ENCODE data around the gene PDZD7. TPM values are rescaled to one million over a fixed set of nuclear protein-coding genes. Genes with fewer than 3 reads are reported as not detected.
A peak's percentile ranks its signal among the peaks of the same experiment; 100 is the strongest.

PDZD7 gene
- total RNA-seq, 2 experiments from 2014 or later, result 1.1 to 1.9 TPM

- ChIA-PET CTCF (interaction anchor here (0.7 to 23.6 kb wide), 6 partner anchors 9 to 76 kb away, joined by 3 to 515 read pairs (median 8); partner anchors contain the start of genes PDZD7 and SFXN3), POLR2A (interaction anchor here (0.9 to 1.0 kb wide), 2 partner anchors 25 to 33 kb away, joined by 3 read pairs; no protein-coding TSS in a partner anchor)
- peaks cover 46% of the 10 kb centered on the region for H3K27me3 Mint-ChIP-seq
- peak; percentile 50 for DNase-seq
- no peak overlapping the region for H3K27ac Mint-ChIP-seq
- H3K36me3 Mint-ChIP-seq (ENCODE audit: low read depth), result no peaks in the 10 kb centered on the region
- peaks cover 36% of the 10 kb centered on the region for H3K4me1 Mint-ChIP-seq
- H3K4me3 Mint-ChIP-seq, result peak overlapping the region; percentile 47
- no peaks in the 10 kb centered on the region for H3K9me3 Mint-ChIP-seq
Observed at GRCh38 chr10:101066146-101066895, 35.4 kb upstream of the PDZD7 start.

DNA sequence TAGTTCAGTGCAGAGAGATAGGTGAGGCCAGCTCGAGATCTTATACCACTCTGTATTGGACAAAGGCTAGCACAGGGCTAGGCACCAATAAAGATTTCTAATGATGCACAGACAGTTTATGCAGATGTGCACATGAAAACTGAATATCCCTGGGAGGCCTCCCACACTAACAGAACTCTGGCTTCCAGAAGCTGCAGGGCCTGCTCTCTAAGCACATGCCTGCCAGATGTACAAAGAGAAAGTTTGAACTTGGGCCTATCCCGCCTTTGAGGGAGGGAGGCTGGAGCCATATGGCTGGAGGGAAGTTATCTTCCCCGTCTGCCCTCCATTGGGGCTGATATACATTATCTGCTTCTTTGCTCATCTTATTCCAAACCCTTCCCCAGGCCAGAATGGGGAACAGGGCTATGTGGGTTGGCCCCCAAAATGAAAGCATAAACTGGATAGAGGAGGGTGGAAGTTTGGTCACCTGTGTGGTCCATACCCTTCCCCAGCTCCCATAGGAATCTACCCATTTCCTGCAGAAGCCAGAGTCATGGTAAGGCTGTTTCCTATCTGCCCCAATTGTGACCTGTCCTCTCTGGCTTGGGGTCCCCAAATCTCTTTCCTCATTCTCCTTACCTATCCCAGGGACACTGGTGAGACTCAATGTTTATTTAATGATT, 34.7 kb upstream of the PDZD7 start:
- no peaks in the 10 kb centered on the region for H3K9me3 Mint-ChIP-seq
- no peak overlapping the region for H3K4me3 Mint-ChIP-seq
- H3K4me1 Mint-ChIP-seq, result peaks cover 37% of the 10 kb centered on the region
- peaks cover 46% of the 10 kb centered on the region for H3K27me3 Mint-ChIP-seq
- ChIA-PET CTCF (interaction anchor here (1.2 to 23.6 kb wide), 6 partner anchors 8 to 76 kb away, joined by 3 to 515 read pairs (median 8); no protein-coding TSS in a partner anchor), POLR2A (no interaction called here)
- no peaks in the 10 kb centered on the region for H3K36me3 Mint-ChIP-seq (ENCODE audit: low read depth)
- no peak overlapping the region for H3K27ac Mint-ChIP-seq
- DNase-seq, result no peak

DNA sequence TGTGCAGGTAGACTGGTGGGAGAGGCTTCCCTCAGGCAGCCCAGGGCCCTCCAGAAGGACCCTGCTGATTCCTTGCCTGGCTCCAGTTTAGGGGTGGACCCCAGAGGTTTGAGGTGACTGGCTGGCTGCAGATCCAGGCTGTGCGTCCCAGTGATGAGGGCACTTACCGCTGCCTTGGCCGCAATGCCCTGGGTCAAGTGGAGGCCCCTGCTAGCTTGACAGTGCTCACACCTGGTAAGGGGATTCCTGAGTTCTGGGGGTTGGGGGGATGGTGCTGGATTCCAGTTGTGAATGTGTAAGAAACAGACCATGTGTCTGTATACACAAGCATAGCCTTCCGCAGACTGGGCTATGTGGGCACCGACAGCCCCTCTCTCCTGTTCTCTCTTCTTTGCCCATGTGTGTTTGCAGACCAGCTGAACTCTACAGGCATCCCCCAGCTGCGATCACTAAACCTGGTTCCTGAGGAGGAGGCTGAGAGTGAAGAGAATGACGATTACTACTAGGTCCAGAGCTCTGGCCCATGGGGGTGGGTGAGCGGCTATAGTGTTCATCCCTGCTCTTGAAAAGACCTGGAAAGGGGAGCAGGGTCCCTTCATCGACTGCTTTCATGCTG, 33.6 kb upstream of the PDZD7 start:
- POLR2A ChIA-PET, result interaction anchor here (1.8 kb wide), 1 partner anchor 14 kb away, joined by 4 read pairs; no protein-coding TSS in a partner anchor
- H3K9me3 Mint-ChIP-seq, result no peaks in the 10 kb centered on the region

DNA sequence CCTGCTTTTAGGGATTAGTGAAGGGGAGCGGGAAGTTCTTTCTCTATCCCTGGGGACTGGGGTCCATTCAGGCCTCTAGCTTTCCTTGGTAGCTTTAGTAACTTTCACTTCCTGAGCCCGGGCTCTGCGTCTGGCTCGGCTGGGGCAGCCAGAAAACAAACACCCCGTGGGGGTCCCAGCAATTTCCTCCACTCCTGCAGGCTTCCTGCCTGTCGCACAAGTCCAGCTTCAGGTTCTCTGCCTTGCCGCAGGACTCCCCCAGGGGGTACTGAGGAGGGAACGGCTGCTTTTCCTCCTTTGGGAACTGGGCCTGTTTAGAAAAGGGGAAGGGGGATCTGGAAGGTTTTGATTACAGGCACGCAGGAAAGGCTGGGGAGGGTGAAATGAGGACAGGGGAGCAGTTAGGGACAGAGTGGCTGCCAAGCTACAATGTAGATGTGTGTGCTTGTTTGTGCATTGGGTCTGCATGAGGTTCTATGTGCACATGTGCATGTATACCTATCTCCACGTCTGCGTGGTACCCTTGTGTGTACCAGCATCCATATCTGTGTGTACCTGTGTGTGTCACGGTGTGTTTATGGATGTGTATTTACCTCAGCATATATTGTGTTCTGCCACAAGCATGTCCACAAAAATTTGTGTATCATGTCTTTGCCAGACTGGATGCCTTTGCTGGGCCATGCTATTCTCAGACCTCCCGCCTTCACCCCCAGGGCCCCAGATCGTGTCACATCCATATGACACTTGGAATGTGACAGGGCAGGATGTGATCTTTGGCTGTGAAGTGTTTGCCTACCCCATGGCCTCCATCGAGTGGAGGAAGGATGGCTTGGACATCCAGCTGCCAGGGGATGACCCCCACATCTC, 32.9 kb upstream of the PDZD7 start:
- Mint-ChIP-seq H3K4me3 (no peak overlapping the region), H3K4me1 (peaks cover 50% of the 10 kb centered on the region), H3K9me3 (no peaks in the 10 kb centered on the region), H3K27ac (no peak overlapping the region), H3K27me3 (peaks cover 46% of the 10 kb centered on the region), H3K36me3 (ENCODE audit: low read depth) (no peaks in the 10 kb centered on the region)
- POLR2A ChIA-PET, result interaction anchor here (1.8 to 6.4 kb wide), 2 partner anchors 13 to 22 kb away, joined by 4 to 44 read pairs; no protein-coding TSS in a partner anchor
- CTCF ChIA-PET, result interaction anchor here (1.2 to 23.6 kb wide), 5 partner anchors 19 to 78 kb away, joined by 4 to 515 read pairs (median 8); partner anchors contain the start of genes PDZD7 and SFXN3
- no peak for DNase-seq

More for the DNA sequence above, 33.6 kb upstream of the PDZD7 start:
- Mint-ChIP-seq H3K27me3 (peaks cover 46% of the 10 kb centered on the region), H3K36me3 (ENCODE audit: low read depth) (no peaks in the 10 kb centered on the region), H3K4me1 (peaks cover 44% of the 10 kb centered on the region), H3K4me3 (no peak overlapping the region), H3K27ac (no peak overlapping the region)
- no peak for DNase-seq
- CTCF ChIA-PET, result interaction anchor here (1.0 to 23.6 kb wide), 8 partner anchors 10 to 78 kb away, joined by 3 to 515 read pairs (median 7); partner anchors contain the start of genes PDZD7 and SFXN3

GRCh38 chr10:101063050-101063525, 32.2 kb upstream of the PDZD7 start:
- POLR2A ChIA-PET, result interaction anchor here (1.1 to 6.4 kb wide), 3 partner anchors 12 to 22 kb away, joined by 4 to 44 read pairs (median 6); no protein-coding TSS in a partner anchor
- H3K27me3 Mint-ChIP-seq, result peaks cover 46% of the 10 kb centered on the region

GRCh38 chr10:101062232-101063049, 31.5 kb upstream of the PDZD7 start:
- H3K4me3 Mint-ChIP-seq, result peak overlapping the region; percentile 37
- peaks cover 41% of the 10 kb centered on the region for H3K27me3 Mint-ChIP-seq
- ChIA-PET POLR2A (interaction anchor here (0.6 to 6.4 kb wide), 9 partner anchors 11 to 527 kb away, joined by 3 to 44 read pairs (median 4); partner anchors contain the start of genes HIF1AN, PDZD7 and SFXN3), CTCF (interaction anchor here (0.7 to 23.6 kb wide), 7 partner anchors 9 to 80 kb away, joined by 3 to 515 read pairs (median 4); partner anchors contain the start of genes PDZD7 and SFXN3)
- no peaks in the 10 kb centered on the region for H3K9me3 Mint-ChIP-seq
- DNase-seq, result peak; percentile 61
- H3K27ac Mint-ChIP-seq, result no peak overlapping the region
- peaks cover 3% of the 10 kb centered on the region for H3K36me3 Mint-ChIP-seq (ENCODE audit: low read depth)
- peaks cover 52% of the 10 kb centered on the region for H3K4me1 Mint-ChIP-seq

More at GRCh38 chr10:101063050-101063525, 32.2 kb upstream of the PDZD7 start:
- H3K4me3 Mint-ChIP-seq, result no peak overlapping the region
- no peaks in the 10 kb centered on the region for H3K36me3 Mint-ChIP-seq (ENCODE audit: low read depth)
- CTCF ChIA-PET, result interaction anchor here (1.2 to 23.6 kb wide), 4 partner anchors 18 to 78 kb away, joined by 4 to 515 read pairs (median 9); partner anchors contain the start of genes PDZD7 and SFXN3
- peaks cover 54% of the 10 kb centered on the region for H3K4me1 Mint-ChIP-seq
- DNase-seq, result no peak
- H3K9me3 Mint-ChIP-seq, result no peaks in the 10 kb centered on the region
- H3K27ac Mint-ChIP-seq, result no peak overlapping the region

DNA sequence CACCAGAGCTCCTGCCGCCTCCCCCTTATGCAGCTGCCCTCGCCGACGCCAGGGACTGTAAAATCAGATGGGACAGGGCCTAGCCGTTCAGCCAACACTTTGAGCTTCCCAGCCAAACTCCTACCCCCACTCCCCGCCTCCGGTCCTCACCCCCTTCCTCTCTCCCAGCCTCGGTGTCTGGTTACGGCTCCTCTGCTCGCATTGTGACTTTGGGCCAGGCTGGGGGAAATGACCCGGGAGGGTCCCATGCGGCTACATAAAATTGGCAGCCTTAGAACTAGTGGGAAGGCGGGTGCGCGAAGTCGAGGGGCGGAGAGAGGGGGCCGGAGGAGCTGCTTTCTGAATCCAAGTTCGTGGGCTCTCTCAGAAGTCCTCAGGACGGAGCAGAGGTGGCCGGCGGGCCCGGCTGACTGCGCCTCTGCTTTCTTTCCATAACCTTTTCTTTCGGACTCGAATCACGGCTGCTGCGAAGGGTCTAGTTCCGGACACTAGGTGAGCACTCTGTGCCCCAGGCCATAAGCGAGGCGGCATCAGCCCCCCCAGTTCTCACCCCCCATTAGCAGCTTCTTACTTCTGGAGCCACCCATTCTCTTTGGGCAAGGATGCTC, 30.8 kb upstream of the PDZD7 start, which contains the start of gene KAZALD1:
Gene KAZALD1, plus strand, starts transcription at position 366 of the 608 bp plus-strand sequence. CDS start 604 bp downstream, outside the sequence.
- peak within 1 kb of the TSS; percentile 83 for H3K27ac Mint-ChIP-seq
- POLR2A ChIA-PET, result interaction anchor here (0.7 to 6.4 kb wide), 11 partner anchors 10 to 526 kb away, joined by 3 to 44 read pairs (median 4); partner anchors contain the start of genes HIF1AN, PDZD7 and SFXN3
- no peak for DNase-seq

DNA sequence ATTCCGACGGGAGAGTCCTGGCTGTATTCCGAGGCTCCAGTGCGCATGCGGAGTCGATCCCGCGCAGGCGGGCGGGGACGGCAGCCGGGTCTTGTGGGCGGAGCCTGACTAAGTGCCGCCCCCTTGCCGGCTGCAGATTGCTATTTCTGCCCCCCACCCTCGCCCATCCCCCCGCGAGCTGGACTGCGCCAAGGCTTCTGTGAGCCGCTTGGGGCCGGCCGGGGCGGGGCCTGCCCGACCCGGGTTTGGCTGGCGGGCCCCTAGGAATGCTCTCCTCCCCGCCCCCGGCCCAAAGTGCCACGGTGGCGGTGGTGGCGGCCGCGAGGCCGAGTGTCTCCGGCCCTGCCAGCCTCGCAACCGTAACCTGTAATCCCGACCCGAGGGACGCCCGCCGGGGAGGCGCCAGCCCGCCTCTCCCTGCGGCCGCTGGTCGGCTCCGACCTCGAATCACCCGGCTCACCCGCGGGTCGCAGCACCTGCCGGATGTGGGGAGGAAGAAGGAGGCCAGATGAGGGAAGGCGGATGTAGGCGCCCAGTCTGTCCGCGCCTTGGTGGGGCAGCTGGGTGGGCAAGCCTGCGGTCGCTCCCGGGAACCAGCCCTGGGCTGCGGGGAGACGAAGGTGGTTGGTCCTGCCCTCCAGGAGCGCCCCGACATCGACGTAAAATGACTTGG, 30.2 kb upstream of the PDZD7 start:
- peak overlapping the region; percentile 83 for H3K27ac Mint-ChIP-seq
- peak overlapping the region; percentile 84 for H3K4me3 Mint-ChIP-seq
- ChIA-PET POLR2A (interaction anchor here (0.7 to 6.4 kb wide), 12 partner anchors 10 to 525 kb away, joined by 3 to 44 read pairs (median 4); partner anchors contain the start of genes HIF1AN, PDZD7 and SFXN3), CTCF (interaction anchor here (0.6 to 23.6 kb wide), 13 partner anchors 8 to 81 kb away, joined by 3 to 515 read pairs (median 5); partner anchors contain the start of genes PDZD7 and SFXN3)
- peaks cover 13% of the 10 kb centered on the region for H3K36me3 Mint-ChIP-seq (ENCODE audit: low read depth)
- no peaks in the 10 kb centered on the region for H3K9me3 Mint-ChIP-seq
- DNase-seq, result peak; percentile 92
- H3K27me3 Mint-ChIP-seq, result peaks cover 30% of the 10 kb centered on the region
- peaks cover 52% of the 10 kb centered on the region for H3K4me1 Mint-ChIP-seq

More for the DNA sequence above, 30.8 kb upstream of the PDZD7 start, which contains the start of gene KAZALD1:
- peaks cover 36% of the 10 kb centered on the region for H3K27me3 Mint-ChIP-seq
- peaks cover 9% of the 10 kb centered on the region for H3K36me3 Mint-ChIP-seq (ENCODE audit: low read depth)
- no peaks in the 10 kb centered on the region for H3K9me3 Mint-ChIP-seq
- CTCF ChIA-PET, result interaction anchor here (0.7 to 23.6 kb wide), 7 partner anchors 9 to 80 kb away, joined by 3 to 515 read pairs (median 4); partner anchors contain the start of genes PDZD7 and SFXN3
- H3K4me3 Mint-ChIP-seq, result peak within 1 kb of the TSS; percentile 84
- peaks cover 53% of the 10 kb centered on the region for H3K4me1 Mint-ChIP-seq

GRCh38 chr10:101060036-101060950, 29.4 kb upstream of the PDZD7 start:
- Mint-ChIP-seq H3K4me3 (peak overlapping the region; percentile 84), H3K9me3 (no peaks in the 10 kb centered on the region), H3K36me3 (ENCODE audit: low read depth) (peaks cover 13% of the 10 kb centered on the region), H3K27me3 (peaks cover 23% of the 10 kb centered on the region), H3K27ac (peak overlapping the region; percentile 83), H3K4me1 (peaks cover 48% of the 10 kb centered on the region)
- peak; percentile 91 for DNase-seq
- ChIA-PET POLR2A (interaction anchor here (0.7 to 6.4 kb wide), 8 partner anchors 10 to 82 kb away, joined by 3 to 44 read pairs (median 4); partner anchors contain the start of genes PDZD7 and SFXN3), CTCF (interaction anchor here (0.5 to 23.6 kb wide), 11 partner anchors 9 to 992 kb away, joined by 3 to 515 read pairs (median 5); partner anchors contain the start of genes PDZD7 and SFXN3)

Data from activated CD4-positive, alpha-beta memory T cell treated with anti-CD3 and anti-CD28 coated beads, Interleukin-2, amount 10 ng/mL, durations not matched to agents 7 days and 5 days (primary cell).